ENCODE measurements around the gene ANO8. TPM values are rescaled to one million over a fixed set of nuclear protein-coding genes. Genes with fewer than 3 reads are reported as not detected.
"Not testable (repeated sequence)": the region's sequence is repeated elsewhere in the genome, so short reads cannot be mapped to it uniquely, and the experiment has no call there.

ANO8 gene
- total and polyA plus RNA-seq, 11 donors = 4.8 to 11.0 (median 7.9) TPM

GRCh38 chr19:17365361-17365760 lies 30.7 kb upstream of the ANO8 start:
- Histone ChIP-seq H3K36me3 (no peaks in the 10 kb centered on the region), H3K27me3 (no peaks in the 10 kb centered on the region), H3K4me1 (peaks cover 0 to 10% (median 0%) of the 10 kb centered on the region in 12 donors), H3K27ac (no peak overlapping the region), H3K9me3 (no peaks in the 10 kb centered on the region), H3K4me3 (no peak overlapping the region)
- DNase-seq (no peak), ATAC-seq (no peak)
- no peak for TF ChIP-seq POLR2A (IDR thresholded peaks at IDR 0.05)
- no peak for TF ChIP-seq CTCF (IDR thresholded peaks at IDR 0.05)
- intact Hi-C loops (cut with DNase I) = no loop called here
- 92 to 97% (median 95%) methylated on average over 21 to 22 of the region's 22 CpGs for WGBS, 4 donors

GRCh38 chr19:17363852-17364605 lies 29.4 kb upstream of the ANO8 start:
- DNase-seq; H3K36me3 ChIP-seq; H3K27me3 ChIP-seq; H3K9me3 ChIP-seq; H3K4me1 ChIP-seq; H3K4me3 ChIP-seq; ATAC-seq; H3K27ac ChIP-seq; intact Hi-C loops (cut with DNase I): not testable (repeated sequence)
- WGBS, 4 donors = 91 to 97% (median 94%) methylated on average over 20 of the region's 20 CpGs

- Histone ChIP-seq H3K27me3 (no peaks in the 10 kb centered on the region), H3K36me3 (no peaks in the 10 kb centered on the region), H3K9me3 (no peaks in the 10 kb centered on the region), H3K4me3 (no peak overlapping the region), H3K27ac (no peak overlapping the region), H3K4me1 (peaks cover 0 to 15% (median 0%) of the 10 kb centered on the region in 12 donors)
- 81 to 91% (median 87%) methylated on average over 5 to 6 of the region's 6 CpGs for WGBS, 4 donors
- intact Hi-C loops (cut with DNase I) = no loop called here
- ATAC-seq (no peak), DNase-seq (no peak)
- TF ChIP-seq CTCF (IDR thresholded peaks at IDR 0.05) (no peak), POLR2A (IDR thresholded peaks at IDR 0.05) (no peak)
Observed at GRCh38 chr19:17359905-17360800, 25.5 kb upstream of the ANO8 start.

- Histone ChIP-seq H3K4me1 (peaks cover 0 to 15% (median 0%) of the 10 kb centered on the region in 12 donors), H3K9me3 (no peaks in the 10 kb centered on the region), H3K27me3 (no peaks in the 10 kb centered on the region), H3K36me3 (no peaks in the 10 kb centered on the region), H3K4me3 (no peak overlapping the region), H3K27ac (peak overlapping the region in 7 of 12 donors; percentile 6 to 57 (median 47))
- TF ChIP-seq POLR2A (IDR thresholded peaks at IDR 0.05) = no peak
- no peak for TF ChIP-seq CTCF (IDR thresholded peaks at IDR 0.05)
- intact Hi-C loops (cut with DNase I) = no loop called here
- WGBS, 4 donors = 59 to 70% (median 63%) methylated on average over 7 of the region's 7 CpGs
- ATAC-seq = peak; percentile 32 to 87 (median 46)
- DNase-seq = no peak
Observed at GRCh38 chr19:17358395-17358794, 23.7 kb upstream of the ANO8 start.
